Natural killer cell (primary cell): ENCODE measurements around the gene MRPS11. TPM values are rescaled to one million over a fixed set of nuclear protein-coding genes. Genes with fewer than 3 reads are reported as not detected.

Experiments
- ATAC-seq, 3 donors: fragments of 150-1000 bp in 2 of 3; fragments of 200-7000 bp in 1 of 3; cut with Tn5 transposase; 1 replicate in 1 of 3; 2 replicates in 2 of 3; pipeline ENCODE4 v1.10.0; 2021; ENCODE audit warnings: mild to moderate bottlenecking in 2 of 3, moderate library complexity in 2 of 3
- DNase-seq, 2 donors: peaks; one replicate each; pipeline versions ENCODE4 v3.0.0 to v3.0.0-alpha.2; 2013 to 2021; ENCODE audit warnings: mixed read lengths in 1 of 2
- H3K27ac ChIP-seq: one replicate; pipeline ENCODE4 v1.5.1; 2013; ENCODE audit warnings: mild to moderate bottlenecking, low read length
- H3K27me3 ChIP-seq: one replicate; pipeline ENCODE4 v1.6.1; 2013; ENCODE audit warnings: low read length; ENCODE audit not compliant: control insufficient read depth, insufficient read depth
- H3K36me3 ChIP-seq: one replicate; pipeline ENCODE4 v1.6.1; 2013; ENCODE audit warnings: low read length; ENCODE audit not compliant: control insufficient read depth, insufficient read depth
- H3K4me1 ChIP-seq: one replicate; pipeline ENCODE4 v1.6.1; 2013; ENCODE audit warnings: low read length; ENCODE audit not compliant: control insufficient read depth, insufficient read depth
- H3K4me3 ChIP-seq: one replicate; pipeline ENCODE4 v1.5.1; 2013; ENCODE audit warnings: low read length
- H3K9me3 ChIP-seq: one replicate; pipeline ENCODE4 v1.6.1; 2013; ENCODE audit warnings: low read length; ENCODE audit not compliant: control insufficient read depth, insufficient read depth
- H3K27ac Mint-ChIP-seq, 2 donors: one replicate each; pipeline ENCODE4 v1.8.0; 2022; ENCODE audit warnings: mild to moderate bottlenecking in 2 of 2, mixed read lengths in 2 of 2, moderate library complexity in 1 of 2
- H3K27me3 Mint-ChIP-seq, 2 donors: one replicate each; pipeline ENCODE4 v1.8.0; 2022; ENCODE audit warnings: low read depth in 2 of 2, mixed read lengths in 2 of 2
- H3K36me3 Mint-ChIP-seq: one replicate; pipeline ENCODE4 v1.8.0; 2022; ENCODE audit warnings: mixed read lengths
- H3K4me1 Mint-ChIP-seq, 2 donors: one replicate each; pipeline ENCODE4 v1.8.0; 2022; ENCODE audit warnings: mixed read lengths in 2 of 2
- H3K4me3 Mint-ChIP-seq: one replicate; pipeline ENCODE4 v1.8.0; 2022; ENCODE audit warnings: mild to moderate bottlenecking, moderate library complexity, mixed read lengths
- H3K9me3 Mint-ChIP-seq, 2 donors: one replicate each; pipeline ENCODE4 v1.8.0; 2022; ENCODE audit warnings: mixed read lengths in 2 of 2
- WGBS: methylation state at CpG from one replicate; pipeline ENCODE4 v1.1.7; 2013; ENCODE audit warnings: missing lambda C conversion rate; ENCODE audit not compliant: insufficient coverage; 5-methylcytosine and 5-hydroxymethylcytosine counted together
- intact Hi-C: fragments of 100-400 bp; cut with micrococcal nuclease; formaldehyde crosslinking; loops from one replicate; pipeline ENCODE4 v1.14.2; 2022
- total RNA-seq, 4 donors: library from RNA; stranded (reverse); fragments of 120-200 nt in 1 of 4; gene quantifications; one replicate each; pipeline versions ENCODE4 v1.2.3 to v1.2.4, GENCODE V29; 2013 to 2022
- TF ChIP-seq, protein P1 (sequence below): fragments of 200-600 bp; IDR thresholded peaks from one replicate; pipeline ENCODE4 v1.8.0; 2022; ENCODE audit warnings: antibody characterized with exemption

The MRPS11 gene
- total RNA-seq, 3 donors from 2014 or later (not counting 1 experiment from before 2014, with no cell fraction given), result 17.0 to 27.6 (median 22.4) TPM

- no peak for ATAC-seq
- Histone ChIP-seq H3K27ac (no peak overlapping the region), H3K36me3 (no peaks in the 10 kb centered on the region), H3K9me3 (no peaks in the 10 kb centered on the region), H3K4me3 (no peak overlapping the region), H3K27me3 (no peaks in the 10 kb centered on the region), H3K4me1 (no peaks in the 10 kb centered on the region)
- Mint-ChIP-seq H3K9me3 (no peaks in the 10 kb centered on the region), H3K4me3 (no peak overlapping the region), H3K27me3 (no peaks in the 10 kb centered on the region), H3K27ac (no peak overlapping the region), H3K36me3 (no peaks in the 10 kb centered on the region), H3K4me1 (no peaks in the 10 kb centered on the region)
- DNase-seq, result no peak
- intact Hi-C loops, result no loop called here
- TF ChIP-seq, protein P1, sequence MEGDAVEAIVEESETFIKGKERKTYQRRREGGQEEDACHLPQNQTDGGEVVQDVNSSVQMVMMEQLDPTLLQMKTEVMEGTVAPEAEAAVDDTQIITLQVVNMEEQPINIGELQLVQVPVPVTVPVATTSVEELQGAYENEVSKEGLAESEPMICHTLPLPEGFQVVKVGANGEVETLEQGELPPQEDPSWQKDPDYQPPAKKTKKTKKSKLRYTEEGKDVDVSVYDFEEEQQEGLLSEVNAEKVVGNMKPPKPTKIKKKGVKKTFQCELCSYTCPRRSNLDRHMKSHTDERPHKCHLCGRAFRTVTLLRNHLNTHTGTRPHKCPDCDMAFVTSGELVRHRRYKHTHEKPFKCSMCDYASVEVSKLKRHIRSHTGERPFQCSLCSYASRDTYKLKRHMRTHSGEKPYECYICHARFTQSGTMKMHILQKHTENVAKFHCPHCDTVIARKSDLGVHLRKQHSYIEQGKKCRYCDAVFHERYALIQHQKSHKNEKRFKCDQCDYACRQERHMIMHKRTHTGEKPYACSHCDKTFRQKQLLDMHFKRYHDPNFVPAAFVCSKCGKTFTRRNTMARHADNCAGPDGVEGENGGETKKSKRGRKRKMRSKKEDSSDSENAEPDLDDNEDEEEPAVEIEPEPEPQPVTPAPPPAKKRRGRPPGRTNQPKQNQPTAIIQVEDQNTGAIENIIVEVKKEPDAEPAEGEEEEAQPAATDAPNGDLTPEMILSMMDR, result no peak
- WGBS, result 89% methylated on average over 11 of the region's 11 CpGs
These were observed 29.7 kb downstream of the MRPS11 start for GRCh38 chr15:88497109-88497765.

DNA sequence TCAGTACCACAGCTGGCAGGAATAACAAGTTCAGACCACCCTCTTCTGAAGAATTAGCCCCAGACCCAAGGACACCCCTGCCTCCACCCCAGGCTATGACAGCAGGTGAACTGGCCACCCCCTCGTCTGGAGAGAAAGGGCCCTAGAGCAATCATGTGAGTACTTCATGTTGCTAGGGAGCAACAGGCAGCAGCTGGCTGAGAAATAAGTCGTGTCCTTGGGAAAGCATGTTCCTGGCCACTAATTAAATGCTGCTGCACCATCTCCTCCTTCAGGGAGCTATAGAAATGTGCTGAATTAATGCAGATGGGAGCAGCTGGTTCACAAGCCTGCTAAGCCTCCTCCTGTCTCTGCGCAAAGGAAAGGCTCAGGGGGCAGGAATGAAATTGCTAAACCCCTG is 31.5 kb downstream of the MRPS11 start:
- intact Hi-C loops, result no loop called here
- no peaks in the 10 kb centered on the region for H3K9me3 ChIP-seq
- Mint-ChIP-seq H3K27ac (no peak overlapping the region), H3K36me3 (no peaks in the 10 kb centered on the region), H3K27me3 (no peaks in the 10 kb centered on the region), H3K4me1 (no peaks in the 10 kb centered on the region), H3K9me3 (no peaks in the 10 kb centered on the region), H3K4me3 (no peak overlapping the region)
- no peaks in the 10 kb centered on the region for H3K27me3 ChIP-seq
- WGBS, result 85% methylated on average over 3 of the region's 3 CpGs
- ATAC-seq (no peak), DNase-seq (no peak)
- H3K4me1 ChIP-seq, result no peaks in the 10 kb centered on the region
- no peak overlapping the region for H3K4me3 ChIP-seq
- H3K36me3 ChIP-seq, result no peaks in the 10 kb centered on the region
- TF ChIP-seq, protein P1, result no peak
- no peak overlapping the region for H3K27ac ChIP-seq

- no peak for ATAC-seq
- TF ChIP-seq, protein P1, result no peak
- H3K4me3 ChIP-seq, result no peak overlapping the region
- no peak overlapping the region for H3K27ac ChIP-seq
- no peaks in the 10 kb centered on the region for H3K27me3 Mint-ChIP-seq
- DNase-seq, result no peak
- H3K36me3 ChIP-seq, result peaks cover 2% of the 10 kb centered on the region
- H3K36me3 Mint-ChIP-seq, result peaks cover 7% of the 10 kb centered on the region
- H3K4me1 ChIP-seq, result no peaks in the 10 kb centered on the region
- H3K27ac Mint-ChIP-seq, result no peak overlapping the region
- H3K4me3 Mint-ChIP-seq, result no peak overlapping the region
- WGBS, result 89% methylated on average over 1 of the region's 1 CpG
- no peaks in the 10 kb centered on the region for H3K9me3 ChIP-seq
- no peaks in the 10 kb centered on the region for H3K9me3 Mint-ChIP-seq
- no peaks in the 10 kb centered on the region for H3K27me3 ChIP-seq
- intact Hi-C loops, result no loop called here
- no peaks in the 10 kb centered on the region for H3K4me1 Mint-ChIP-seq
These were observed 36.9 kb downstream of the MRPS11 start for GRCh38 chr15:88504445-88504844.

- Histone ChIP-seq H3K9me3 (no peaks in the 10 kb centered on the region), H3K27ac (no peak overlapping the region), H3K27me3 (no peaks in the 10 kb centered on the region), H3K36me3 (peaks cover 8% of the 10 kb centered on the region), H3K4me1 (no peaks in the 10 kb centered on the region), H3K4me3 (no peak overlapping the region)
- Mint-ChIP-seq H3K27me3 (no peaks in the 10 kb centered on the region), H3K9me3 (no peaks in the 10 kb centered on the region), H3K4me1 (no peaks in the 10 kb centered on the region), H3K36me3 (peaks cover 7% of the 10 kb centered on the region), H3K27ac (no peak overlapping the region), H3K4me3 (no peak overlapping the region)
- WGBS, result 93% methylated on average over 2 of the region's 2 CpGs
- TF ChIP-seq, protein P1, result no peak
- ATAC-seq (no peak), DNase-seq (no peak)
- intact Hi-C loops, result no loop called here
These were observed 38.2 kb downstream of the MRPS11 start for GRCh38 chr15:88505721-88506120.
